SU-DHL-6 (cell line): ENCODE results near the gene LRRC25.

Experiments used
- H2AFZ ChIP-seq: fragments of 200-600 bp; sonication (generic); 2 replicates; pipeline ENCODE4 v1.6.1; 2014; ENCODE audit warnings: low read depth, mild to moderate bottlenecking, moderate library complexity, mixed read lengths, antibody characterized with exemption, low read length; ENCODE audit not compliant: severe bottlenecking
- H3F3A ChIP-seq: fragments of 200-600 bp; shearing (Covaris generic); 2 replicates; pipeline ENCODE4 v1.6.0; 2016; ENCODE audit warnings: antibody characterized with exemption, mild to moderate bottlenecking; ENCODE audit not compliant: insufficient read depth
- H3K27ac ChIP-seq: fragments of 200-600 bp; sonication (generic); 2 replicates; pipeline ENCODE4 v1.5.1; 2016; ENCODE audit warnings: low read depth, mild to moderate bottlenecking, low read length, moderate library complexity, mixed read lengths
- H3K27me3 ChIP-seq: fragments of 200-600 bp; sonication (generic), shearing (Covaris generic); 2 replicates; pipeline ENCODE4 v1.6.0; 2014; ENCODE audit warnings: mild to moderate bottlenecking, low read length
- H3K36me3 ChIP-seq: fragments of 200-600 bp; sonication (generic); 2 replicates; pipeline ENCODE4 v1.6.1; 2014; ENCODE audit warnings: mild to moderate bottlenecking, low read length, mixed read lengths
- H3K4me2 ChIP-seq: fragments of 300-600, 200-600 bp; shearing (Covaris generic), sonication (generic); 2 replicates; pipeline ENCODE4 v1.6.0; 2014; ENCODE audit warnings: low read length, low read depth, mild to moderate bottlenecking; ENCODE audit not compliant: poor library complexity, severe bottlenecking
- H3K4me3 ChIP-seq: fragments of 200-600 bp; sonication (generic); 2 replicates; pipeline ENCODE4 v1.5.1; 2014; ENCODE audit warnings: antibody characterized with exemption, low read length, mild to moderate bottlenecking, mixed read lengths; ENCODE audit not compliant: insufficient read depth, poor library complexity, severe bottlenecking
- H3K79me2 ChIP-seq: fragments of 200-600 bp; sonication (generic); 2 replicates; pipeline ENCODE4 v1.6.1; 2014; ENCODE audit warnings: mild to moderate bottlenecking, low read length, moderate library complexity; ENCODE audit not compliant: insufficient read depth
- H3K9ac ChIP-seq: fragments of 200-600 bp; sonication (generic); 2 replicates; pipeline ENCODE4 v1.7.0; 2014; ENCODE audit warnings: mild to moderate bottlenecking, low read length
- H3K9me2 ChIP-seq: fragments of 200-600 bp; sonication (generic); replicated peaks from 2 replicates; pipeline ENCODE4 v1.6.1; 2014; ENCODE audit warnings: low read length; ENCODE audit not compliant: insufficient read depth
- H3K9me3 ChIP-seq: fragments of 200-600 bp; sonication (generic); 2 replicates; pipeline ENCODE4 v1.6.1; 2014; ENCODE audit warnings: low read length, mixed read lengths; ENCODE audit not compliant: insufficient read depth
- H4K20me1 ChIP-seq: fragments of 200-600 bp; sonication (generic); 2 replicates; pipeline ENCODE4 v1.6.1; 2014; ENCODE audit warnings: low read depth, mild to moderate bottlenecking, antibody characterized with exemption, low read length, moderate library complexity, mixed read lengths
- EZH2phosphoT487 ChIP-seq: fragments of 200-600 bp; sonication (generic), shearing (Covaris generic); conservative IDR thresholded peaks from 2 replicates; pipeline ENCODE4 v1.6.1; 2018; ENCODE audit warnings: mild to moderate bottlenecking, antibody characterized with exemption, low read length, moderate library complexity, mixed read lengths
- TF ChIP-seq, protein P1 (sequence below): fragments of 200-600 bp; sonication (generic); IDR thresholded peaks from one replicate; pipeline ENCODE4 v1.5.1; 2017; ENCODE audit warnings: antibody characterized with exemption, mild to moderate bottlenecking, low read length, moderate library complexity; ENCODE audit not compliant: insufficient read depth, poor library complexity, severe bottlenecking

LRRC25 gene

GRCh38 chr19:18345296-18345695, 52.1 kb downstream of the LRRC25 start:
- Histone ChIP-seq H3F3A (no peaks in the 10 kb centered on the region), H4K20me1 (no peaks in the 10 kb centered on the region), H3K4me2 (no peak overlapping the region), H3K27ac (no peak overlapping the region), H3K79me2 (peaks cover 5% of the 10 kb centered on the region; the same call in 1 of the 2 replicates), H3K9me2 (no peaks in the 10 kb centered on the region), H2AFZ (no peak overlapping the region), H3K4me3 (no peak overlapping the region), H3K9me3 (no peaks in the 10 kb centered on the region), H3K9ac (no peak overlapping the region), H3K36me3 (no peaks in the 10 kb centered on the region), H3K27me3 (no peaks in the 10 kb centered on the region)
- TF ChIP-seq, protein P1, sequence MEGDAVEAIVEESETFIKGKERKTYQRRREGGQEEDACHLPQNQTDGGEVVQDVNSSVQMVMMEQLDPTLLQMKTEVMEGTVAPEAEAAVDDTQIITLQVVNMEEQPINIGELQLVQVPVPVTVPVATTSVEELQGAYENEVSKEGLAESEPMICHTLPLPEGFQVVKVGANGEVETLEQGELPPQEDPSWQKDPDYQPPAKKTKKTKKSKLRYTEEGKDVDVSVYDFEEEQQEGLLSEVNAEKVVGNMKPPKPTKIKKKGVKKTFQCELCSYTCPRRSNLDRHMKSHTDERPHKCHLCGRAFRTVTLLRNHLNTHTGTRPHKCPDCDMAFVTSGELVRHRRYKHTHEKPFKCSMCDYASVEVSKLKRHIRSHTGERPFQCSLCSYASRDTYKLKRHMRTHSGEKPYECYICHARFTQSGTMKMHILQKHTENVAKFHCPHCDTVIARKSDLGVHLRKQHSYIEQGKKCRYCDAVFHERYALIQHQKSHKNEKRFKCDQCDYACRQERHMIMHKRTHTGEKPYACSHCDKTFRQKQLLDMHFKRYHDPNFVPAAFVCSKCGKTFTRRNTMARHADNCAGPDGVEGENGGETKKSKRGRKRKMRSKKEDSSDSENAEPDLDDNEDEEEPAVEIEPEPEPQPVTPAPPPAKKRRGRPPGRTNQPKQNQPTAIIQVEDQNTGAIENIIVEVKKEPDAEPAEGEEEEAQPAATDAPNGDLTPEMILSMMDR, result no peak
- TF ChIP-seq EZH2phosphoT487, result no peak

GRCh38 chr19:18344582-18344950, 52.9 kb downstream of the LRRC25 start:
- peaks cover 7% of the 10 kb centered on the region for H3F3A ChIP-seq
- no peaks in the 10 kb centered on the region for H3K9me2 ChIP-seq
- H3K27ac ChIP-seq, result no peak overlapping the region
- H3K36me3 ChIP-seq, result no peaks in the 10 kb centered on the region
- H3K79me2 ChIP-seq, result peaks cover 5% of the 10 kb centered on the region; the same call in 1 of the 2 replicates
- TF ChIP-seq, protein P1, result no peak
- TF ChIP-seq EZH2phosphoT487, result no peak
- H3K27me3 ChIP-seq, result no peaks in the 10 kb centered on the region
- H3K4me3 ChIP-seq, result no peak overlapping the region
- no peaks in the 10 kb centered on the region for H3K9me3 ChIP-seq
- no peak overlapping the region for H2AFZ ChIP-seq
- H3K4me2 ChIP-seq, result no peak overlapping the region
- no peaks in the 10 kb centered on the region for H4K20me1 ChIP-seq
- H3K9ac ChIP-seq, result no peak overlapping the region

DNA sequence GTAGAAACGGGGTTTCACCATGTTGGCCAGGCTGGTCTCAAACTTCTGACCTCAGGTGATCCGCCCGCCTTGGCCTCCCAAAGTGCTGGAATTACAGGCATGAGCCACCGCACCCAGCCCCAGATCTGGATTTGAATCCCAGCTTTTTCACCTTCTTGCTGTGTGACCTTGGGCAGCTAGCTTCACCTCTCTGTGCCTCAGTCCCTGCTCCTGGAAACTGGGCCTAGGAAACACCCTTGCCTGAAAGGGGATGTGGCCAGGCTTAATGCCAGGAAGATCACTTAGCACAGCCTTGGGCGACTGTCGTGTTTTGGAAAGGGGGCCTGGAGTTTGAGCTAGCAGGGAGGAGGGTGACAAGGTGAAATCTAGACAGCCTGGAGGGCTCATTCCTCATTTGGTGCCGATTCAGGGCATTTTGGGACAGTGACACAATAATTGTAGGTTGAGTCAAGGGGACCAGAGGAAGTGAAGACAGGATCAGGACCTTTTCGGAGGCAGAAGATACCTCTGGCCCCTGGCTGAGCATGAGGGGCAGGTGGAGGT, 55.3 kb downstream of the LRRC25 start:
- peaks cover 16% of the 10 kb centered on the region for H3F3A ChIP-seq
- no peaks in the 10 kb centered on the region for H3K9me3 ChIP-seq
- no peak for TF ChIP-seq EZH2phosphoT487
- TF ChIP-seq, protein P1, result no peak
- no peaks in the 10 kb centered on the region for H3K36me3 ChIP-seq
- H2AFZ ChIP-seq, result no peak overlapping the region
- no peak overlapping the region for H3K9ac ChIP-seq
- H3K4me3 ChIP-seq, result no peak overlapping the region
- no peak overlapping the region for H3K27ac ChIP-seq
- no peaks in the 10 kb centered on the region for H4K20me1 ChIP-seq
- no peak overlapping the region for H3K4me2 ChIP-seq
- no peaks in the 10 kb centered on the region for H3K27me3 ChIP-seq
- peaks cover 5% of the 10 kb centered on the region; the same call in 1 of the 2 replicates for H3K79me2 ChIP-seq
- H3K9me2 ChIP-seq, result no peaks in the 10 kb centered on the region
